ENCODE results near the gene KCNAB3. TPM values are rescaled to one million over a fixed set of nuclear protein-coding genes. Genes with fewer than 3 reads are reported as not detected.

Gene KCNAB3
- polyA plus RNA-seq, 6 donors from 2014 or later = 0.15 TPM; not detected in 5

GRCh38 chr17:7931709-7932482, 2.2 kb upstream of the KCNAB3 start, which contains the start of the genes CNTROB and TRAPPC1:
Gene CNTROB (plus strand): TSS chr17:7932206. CDS start chr17:7933080, 874 bp downstream.
Gene TRAPPC1 (minus strand): TSS chr17:7931946. CDS start chr17:7931829, 117 bp downstream.
- Mint-ChIP-seq H3K4me3 (peak within 1 kb of the TSS; percentile 86 to 100 (median 96)), H3K4me1 (peaks cover 36 to 46% (median 38%) of the 10 kb centered on the region in 3 donors), H3K27ac (peak within 1 kb of the TSS; percentile 92 to 99 (median 98)), H3K9me3 (no peaks in the 10 kb centered on the region), H3K36me3 (peaks cover 3 to 9% of the 10 kb centered on the region in 2 donors), H3K27me3 (no peaks in the 10 kb centered on the region)
- DNase-seq = peak; percentile 100
- ATAC-seq (ENCODE audit: low read depth in 2 of 2) = peak; percentile 95

GRCh38 chr17:7930841-7931631, 1.4 kb upstream of the KCNAB3 start:
- Mint-ChIP-seq H3K27ac (peak overlapping the region; percentile 70 to 99 (median 94)), H3K9me3 (no peaks in the 10 kb centered on the region), H3K36me3 (peaks cover 0 to under 1% of the 10 kb centered on the region in 2 donors), H3K4me3 (peak overlapping the region; percentile 86 to 100 (median 96)), H3K4me1 (peaks cover 36 to 46% (median 38%) of the 10 kb centered on the region in 3 donors), H3K27me3 (no peaks in the 10 kb centered on the region)
- DNase-seq (no peak), ATAC-seq (ENCODE audit: low read depth in 2 of 2) (no peak)

- Mint-ChIP-seq H3K27me3 (no peaks in the 10 kb centered on the region), H3K4me3 (peak overlapping the region in 1 of 8 donors; percentile 68), H3K4me1 (peaks cover 26 to 41% (median 30%) of the 10 kb centered on the region in 3 donors), H3K27ac (peak overlapping the region in 1 of 6 donors; percentile 79), H3K9me3 (no peaks in the 10 kb centered on the region), H3K36me3 (no peaks in the 10 kb centered on the region)
- DNase-seq (no peak), ATAC-seq (ENCODE audit: low read depth in 2 of 2) (no peak)
Measured at GRCh38 chr17:7927596-7927995, 2.1 kb downstream of the KCNAB3 start.

GRCh38 chr17:7922845-7923628, 6.6 kb downstream of the KCNAB3 start:
- no peaks in the 10 kb centered on the region for H3K9me3 Mint-ChIP-seq
- H3K27me3 Mint-ChIP-seq = no peaks in the 10 kb centered on the region
- peak overlapping the region; percentile 41 to 87 (median 68) for H3K27ac Mint-ChIP-seq
- H3K4me1 Mint-ChIP-seq = peaks cover 11 to 24% (median 15%) of the 10 kb centered on the region in 3 donors
- no peaks in the 10 kb centered on the region for H3K36me3 Mint-ChIP-seq
- DNase-seq (peak; percentile 73), ATAC-seq (ENCODE audit: low read depth in 2 of 2) (peak; percentile 97 to 99)
- peak overlapping the region; percentile 74 to 93 (median 89) for H3K4me3 Mint-ChIP-seq

GRCh38 chr17:7922269-7922844, 7.3 kb downstream of the KCNAB3 start:
- no peaks in the 10 kb centered on the region for H3K36me3 Mint-ChIP-seq
- H3K27me3 Mint-ChIP-seq = no peaks in the 10 kb centered on the region
- no peak for DNase-seq
- ATAC-seq (ENCODE audit: low read depth in 2 of 2) = peak; percentile 34 to 47
- peak overlapping the region; percentile 74 to 93 (median 89) for H3K4me3 Mint-ChIP-seq
- H3K4me1 Mint-ChIP-seq = peaks cover 11 to 22% (median 15%) of the 10 kb centered on the region in 3 donors
- no peaks in the 10 kb centered on the region for H3K9me3 Mint-ChIP-seq
- peak overlapping the region; percentile 41 to 87 (median 68) for H3K27ac Mint-ChIP-seq

GRCh38 chr17:7916808-7917207, 12.8 kb downstream of the KCNAB3 start:
- peak overlapping the region in 4 of 6 donors; percentile 66 to 97 (median 84) for H3K27ac Mint-ChIP-seq
- ATAC-seq (ENCODE audit: low read depth in 2 of 2) (no peak), DNase-seq (no peak)

GRCh38 chr17:7916385-7916682, 13.3 kb downstream of the KCNAB3 start:
- H3K9me3 Mint-ChIP-seq = no peaks in the 10 kb centered on the region

More at GRCh38 chr17:7916808-7917207, 12.8 kb downstream of the KCNAB3 start:
- Mint-ChIP-seq H3K4me1 (peaks cover 23 to 28% (median 25%) of the 10 kb centered on the region in 3 donors), H3K9me3 (no peaks in the 10 kb centered on the region), H3K27me3 (no peaks in the 10 kb centered on the region), H3K4me3 (peak overlapping the region; percentile 86 to 94 (median 92)), H3K36me3 (no peaks in the 10 kb centered on the region)

GRCh38 chr17:7915611-7916384, 13.9 kb downstream of the KCNAB3 start, which contains the start of gene RNF227:
Gene RNF227 (minus strand): TSS chr17:7916289. CDS start chr17:7916195, 94 bp downstream.
- peaks cover 19 to 25% (median 23%) of the 10 kb centered on the region in 3 donors for H3K4me1 Mint-ChIP-seq
- ATAC-seq (ENCODE audit: low read depth in 2 of 2) = peak; percentile 82 to 84

More at GRCh38 chr17:7916385-7916682, 13.3 kb downstream of the KCNAB3 start:
- no peaks in the 10 kb centered on the region for H3K27me3 Mint-ChIP-seq
- peak overlapping the region in 4 of 6 donors; percentile 66 to 97 (median 94) for H3K27ac Mint-ChIP-seq
- DNase-seq (no peak), ATAC-seq (ENCODE audit: low read depth in 2 of 2) (no peak)
- H3K4me3 Mint-ChIP-seq = peak overlapping the region; percentile 86 to 94 (median 92)
- no peaks in the 10 kb centered on the region for H3K36me3 Mint-ChIP-seq
- peaks cover 20 to 25% (median 23%) of the 10 kb centered on the region in 3 donors for H3K4me1 Mint-ChIP-seq

GRCh38 chr17:7915179-7915610, 14.5 kb downstream of the KCNAB3 start:
- Mint-ChIP-seq H3K27ac (peak overlapping the region in 4 of 6 donors; percentile 28 to 97 (median 90)), H3K27me3 (no peaks in the 10 kb centered on the region), H3K4me1 (peaks cover 19 to 25% (median 23%) of the 10 kb centered on the region in 3 donors), H3K4me3 (peak overlapping the region; percentile 91 to 96 (median 93)), H3K9me3 (no peaks in the 10 kb centered on the region), H3K36me3 (peaks cover 7 to 11% of the 10 kb centered on the region in 2 donors)
- ATAC-seq (ENCODE audit: low read depth in 2 of 2) (no peak), DNase-seq (no peak)

More at GRCh38 chr17:7915611-7916384, 13.9 kb downstream of the KCNAB3 start, which contains the start of gene RNF227:
- Mint-ChIP-seq H3K36me3 (peaks cover 3 to 5% of the 10 kb centered on the region in 2 donors), H3K9me3 (no peaks in the 10 kb centered on the region), H3K27ac (peak within 1 kb of the TSS; percentile 85 to 97 (median 96)), H3K27me3 (no peaks in the 10 kb centered on the region), H3K4me3 (peak within 1 kb of the TSS; percentile 91 to 96 (median 93))
- peak; percentile 80 for DNase-seq

- no peaks in the 10 kb centered on the region for H3K9me3 Mint-ChIP-seq
- H3K27me3 Mint-ChIP-seq = no peaks in the 10 kb centered on the region
- peak overlapping the region in 4 of 8 donors; percentile 19 to 75 (median 58) for H3K4me3 Mint-ChIP-seq
- H3K27ac Mint-ChIP-seq = peak overlapping the region in 2 of 6 donors; percentile 39 to 87
- H3K36me3 Mint-ChIP-seq = peaks cover 7 to 25% of the 10 kb centered on the region in 2 donors
- ATAC-seq (ENCODE audit: low read depth in 2 of 2) (peak; percentile 24 to 31), DNase-seq (peak; percentile 61)
- H3K4me1 Mint-ChIP-seq = peaks cover 19 to 25% (median 23%) of the 10 kb centered on the region in 3 donors
Measured at GRCh38 chr17:7912927-7913524, 16.6 kb downstream of the KCNAB3 start.

GRCh38 chr17:7911116-7911515, 18.5 kb downstream of the KCNAB3 start:
- Mint-ChIP-seq H3K27me3 (no peaks in the 10 kb centered on the region), H3K9me3 (no peaks in the 10 kb centered on the region), H3K4me3 (no peak overlapping the region), H3K4me1 (peaks cover 10 to 16% (median 16%) of the 10 kb centered on the region in 3 donors), H3K36me3 (peaks cover 7 to 39% of the 10 kb centered on the region in 2 donors), H3K27ac (peak overlapping the region in 2 of 6 donors; percentile 20 to 80)
- DNase-seq (no peak), ATAC-seq (ENCODE audit: low read depth in 2 of 2) (no peak)

Data from naive B cell (primary cell).